ENCODE results near the gene POP4. TPM values are rescaled to one million over a fixed set of nuclear protein-coding genes. Genes with fewer than 3 reads are reported as not detected.

The POP4 gene
- total and polyA plus RNA-seq, 11 donors, result 41.2 to 157 (median 52.2) TPM

DNA sequence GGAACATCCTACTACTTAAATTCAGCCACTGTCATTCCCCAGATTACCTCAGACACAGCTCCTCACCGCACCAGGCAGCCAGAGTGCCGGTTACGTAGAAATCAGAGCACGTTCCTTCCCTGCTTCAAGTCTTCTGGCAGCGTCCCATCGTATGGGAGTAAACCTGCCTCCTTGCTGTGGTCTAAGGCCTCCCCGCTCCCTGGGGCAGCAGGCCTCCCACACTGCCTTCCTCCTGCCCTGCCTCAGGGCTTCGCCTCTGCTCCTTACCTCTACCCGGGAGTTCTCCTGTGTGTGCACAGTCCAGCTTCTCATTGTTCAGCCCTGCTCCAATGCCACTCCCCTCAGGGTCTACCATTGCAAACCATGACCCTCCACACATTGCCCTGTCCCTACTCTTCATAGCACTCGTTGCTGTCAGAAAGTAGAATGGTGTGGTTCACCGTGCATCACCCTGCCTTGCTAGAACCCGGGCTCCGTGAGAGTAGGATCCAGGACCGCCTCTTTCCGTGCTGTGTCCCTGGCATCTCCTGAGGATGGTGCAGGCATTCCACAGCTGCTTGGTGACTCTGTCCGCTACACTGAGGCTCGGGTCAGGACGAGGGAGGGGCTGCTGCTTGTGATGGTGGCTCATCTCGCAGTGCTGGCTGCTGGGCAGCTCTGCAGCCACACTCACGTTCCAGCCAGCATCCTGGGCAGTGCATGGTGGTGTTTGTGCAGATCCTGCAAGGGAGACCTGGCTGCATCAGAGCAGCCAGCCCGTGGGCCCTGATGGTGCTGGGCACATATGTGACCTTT lies 6.9 kb downstream of the POP4 start:
- Histone ChIP-seq H3K36me3 (peaks cover 0 to 84% (median 75%) of the 10 kb centered on the region in 9 donors), H3K27ac (no peak overlapping the region), H3K4me1 (peaks cover 0 to 7% (median 0%) of the 10 kb centered on the region in 12 donors), H3K27me3 (no peaks in the 10 kb centered on the region), H3K4me3 (no peak overlapping the region), H3K9me3 (no peaks in the 10 kb centered on the region)
- intact Hi-C loops (cut with DNase I), result loop anchor here in 5 of 10 donors (5.0 to 10.0 kb wide), 5 partner anchors 49 to 262 kb away; partner anchors contain the start of gene C19orf12 (in 1 of the 5)
- WGBS, 4 donors, result 86 to 94% (median 92%) methylated on average over 17 to 21 of the region's 21 CpGs
- no peak for ATAC-seq
- TF ChIP-seq, protein P1, sequence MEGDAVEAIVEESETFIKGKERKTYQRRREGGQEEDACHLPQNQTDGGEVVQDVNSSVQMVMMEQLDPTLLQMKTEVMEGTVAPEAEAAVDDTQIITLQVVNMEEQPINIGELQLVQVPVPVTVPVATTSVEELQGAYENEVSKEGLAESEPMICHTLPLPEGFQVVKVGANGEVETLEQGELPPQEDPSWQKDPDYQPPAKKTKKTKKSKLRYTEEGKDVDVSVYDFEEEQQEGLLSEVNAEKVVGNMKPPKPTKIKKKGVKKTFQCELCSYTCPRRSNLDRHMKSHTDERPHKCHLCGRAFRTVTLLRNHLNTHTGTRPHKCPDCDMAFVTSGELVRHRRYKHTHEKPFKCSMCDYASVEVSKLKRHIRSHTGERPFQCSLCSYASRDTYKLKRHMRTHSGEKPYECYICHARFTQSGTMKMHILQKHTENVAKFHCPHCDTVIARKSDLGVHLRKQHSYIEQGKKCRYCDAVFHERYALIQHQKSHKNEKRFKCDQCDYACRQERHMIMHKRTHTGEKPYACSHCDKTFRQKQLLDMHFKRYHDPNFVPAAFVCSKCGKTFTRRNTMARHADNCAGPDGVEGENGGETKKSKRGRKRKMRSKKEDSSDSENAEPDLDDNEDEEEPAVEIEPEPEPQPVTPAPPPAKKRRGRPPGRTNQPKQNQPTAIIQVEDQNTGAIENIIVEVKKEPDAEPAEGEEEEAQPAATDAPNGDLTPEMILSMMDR (IDR thresholded peaks at IDR 0.05), result no peak
- TF ChIP-seq POLR2A (IDR thresholded peaks at IDR 0.05), result no peak
- no peak for DNase-seq

GRCh38 chr19:29614046-29614445 lies 8.0 kb downstream of the POP4 start:
- Histone ChIP-seq H3K36me3 (peaks cover 0 to 77% (median 68%) of the 10 kb centered on the region in 9 donors), H3K27me3 (no peaks in the 10 kb centered on the region), H3K9me3 (no peaks in the 10 kb centered on the region), H3K4me1 (peaks cover 0 to 7% (median 0%) of the 10 kb centered on the region in 12 donors), H3K4me3 (no peak overlapping the region), H3K27ac (no peak overlapping the region)
- no peak for ATAC-seq
- intact Hi-C loops (cut with DNase I), result loop anchor here in 5 of 10 donors (5.0 to 10.0 kb wide), 5 partner anchors 48 to 261 kb away; partner anchors contain the start of gene C19orf12 (in 1 of the 5)
- no peak for TF ChIP-seq POLR2A (IDR thresholded peaks at IDR 0.05)
- TF ChIP-seq, protein P1 (IDR thresholded peaks at IDR 0.05), result no peak
- no peak for DNase-seq
- 75 to 91% (median 87%) methylated on average over 5 to 7 of the region's 7 CpGs for WGBS, 4 donors

GRCh38 chr19:29614780-29615179 lies 8.7 kb downstream of the POP4 start:
- ATAC-seq (no peak), DNase-seq (no peak)
- H3K4me1 ChIP-seq, result peaks cover 0 to 7% (median 0%) of the 10 kb centered on the region in 12 donors
- H3K27ac ChIP-seq, result no peak overlapping the region
- H3K9me3 ChIP-seq, result no peaks in the 10 kb centered on the region
- TF ChIP-seq POLR2A (IDR thresholded peaks at IDR 0.05), result no peak
- TF ChIP-seq, protein P1 (IDR thresholded peaks at IDR 0.05), result no peak
- no peak overlapping the region for H3K4me3 ChIP-seq
- WGBS, 4 donors, result 77 to 94% (median 93%) methylated on average over 4 of the region's 4 CpGs
- H3K36me3 ChIP-seq, result peaks cover 0 to 70% (median 61%) of the 10 kb centered on the region in 9 donors
- H3K27me3 ChIP-seq, result no peaks in the 10 kb centered on the region
- intact Hi-C loops (cut with DNase I), result loop anchor here in 5 of 10 donors (5.0 to 10.0 kb wide), 5 partner anchors 48 to 260 kb away; partner anchors contain the start of gene C19orf12 (in 1 of the 5)

GRCh38 chr19:29615891-29616425 lies 9.9 kb downstream of the POP4 start:
- H3K36me3 ChIP-seq, result peaks cover 0 to 60% (median 54%) of the 10 kb centered on the region in 9 donors
- WGBS, 4 donors, result 88 to 94% (median 93%) methylated on average over 9 to 10 of the region's 10 CpGs
- ATAC-seq (no peak), DNase-seq (peak in 1 of 5 donors; percentile 19)
- H3K27me3 ChIP-seq, result no peaks in the 10 kb centered on the region
- no peak overlapping the region for H3K27ac ChIP-seq
- H3K4me1 ChIP-seq, result peaks cover 0 to 1% (median 0%) of the 10 kb centered on the region in 12 donors
- no peak overlapping the region for H3K4me3 ChIP-seq
- no peak for TF ChIP-seq POLR2A (IDR thresholded peaks at IDR 0.05)
- TF ChIP-seq, protein P1 (IDR thresholded peaks at IDR 0.05), result no peak
- intact Hi-C loops (cut with DNase I), result loop anchor here in 1 of 10 donors (10.0 kb wide), 1 partner anchor 259 kb away; no protein-coding TSS in a partner anchor
- no peaks in the 10 kb centered on the region for H3K9me3 ChIP-seq
